ENCODE results near the gene NOVA1.
"Not testable (repeated sequence)": the region's sequence is repeated elsewhere in the genome, so short reads cannot be mapped to it uniquely, and the experiment has no call there.

The NOVA1 gene, protein sequence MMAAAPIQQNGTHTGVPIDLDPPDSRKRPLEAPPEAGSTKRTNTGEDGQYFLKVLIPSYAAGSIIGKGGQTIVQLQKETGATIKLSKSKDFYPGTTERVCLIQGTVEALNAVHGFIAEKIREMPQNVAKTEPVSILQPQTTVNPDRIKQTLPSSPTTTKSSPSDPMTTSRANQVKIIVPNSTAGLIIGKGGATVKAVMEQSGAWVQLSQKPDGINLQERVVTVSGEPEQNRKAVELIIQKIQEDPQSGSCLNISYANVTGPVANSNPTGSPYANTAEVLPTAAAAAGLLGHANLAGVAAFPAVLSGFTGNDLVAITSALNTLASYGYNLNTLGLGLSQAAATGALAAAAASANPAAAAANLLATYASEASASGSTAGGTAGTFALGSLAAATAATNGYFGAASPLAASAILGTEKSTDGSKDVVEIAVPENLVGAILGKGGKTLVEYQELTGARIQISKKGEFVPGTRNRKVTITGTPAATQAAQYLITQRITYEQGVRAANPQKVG

DNA sequence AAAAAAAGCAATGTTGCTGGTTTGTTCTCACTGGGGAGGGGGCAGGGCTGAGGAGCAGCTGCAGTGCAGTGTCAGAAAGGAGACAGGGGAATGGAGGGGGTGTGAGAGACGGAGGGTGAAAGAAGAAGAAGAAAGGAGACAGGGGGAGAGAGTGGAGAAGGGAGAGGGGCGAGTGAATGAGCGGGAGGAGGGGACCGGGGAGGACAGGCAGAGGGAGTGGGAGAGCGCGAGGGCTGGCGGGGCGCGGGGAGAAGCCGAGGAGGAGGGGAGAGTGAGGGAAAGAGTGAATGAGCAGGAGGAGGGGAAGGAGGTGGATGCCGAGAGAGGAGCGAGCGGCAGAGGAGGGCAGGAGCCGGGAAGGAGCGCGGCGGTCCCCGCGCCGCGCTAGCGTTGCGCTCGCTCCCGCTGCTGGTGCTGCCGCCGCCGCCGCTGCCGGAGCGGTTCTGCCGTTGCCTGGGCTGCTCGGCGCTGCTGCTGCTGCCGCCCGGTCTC, at the start of gene NOVA1:
Gene NOVA1 (minus strand): TSS at position 445 of the 492 bp plus-strand sequence. CDS start 597 bp downstream, outside the sequence.
- ChIA-PET CTCF (no interaction called here), POLR2A (no interaction called here)
- no peak for TF ChIP-seq FOXA1 (IDR thresholded peaks at IDR 0.05)
- TF ChIP-seq, protein P1, sequence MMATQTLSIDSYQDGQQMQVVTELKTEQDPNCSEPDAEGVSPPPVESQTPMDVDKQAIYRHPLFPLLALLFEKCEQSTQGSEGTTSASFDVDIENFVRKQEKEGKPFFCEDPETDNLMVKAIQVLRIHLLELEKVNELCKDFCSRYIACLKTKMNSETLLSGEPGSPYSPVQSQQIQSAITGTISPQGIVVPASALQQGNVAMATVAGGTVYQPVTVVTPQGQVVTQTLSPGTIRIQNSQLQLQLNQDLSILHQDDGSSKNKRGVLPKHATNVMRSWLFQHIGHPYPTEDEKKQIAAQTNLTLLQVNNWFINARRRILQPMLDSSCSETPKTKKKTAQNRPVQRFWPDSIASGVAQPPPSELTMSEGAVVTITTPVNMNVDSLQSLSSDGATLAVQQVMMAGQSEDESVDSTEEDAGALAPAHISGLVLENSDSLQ (IDR thresholded peaks at IDR 0.05) = no peak
- no peak for TF ChIP-seq TARDBP (IDR thresholded peaks at IDR 0.05)
- TF ChIP-seq HDGF (IDR thresholded peaks at IDR 0.05; ENCODE audit: borderline replicate concordance) = no peak
- TF ChIP-seq SUZ12 (IDR thresholded peaks at IDR 0.05) = no peak
- no peak for TF ChIP-seq LEF1 (IDR thresholded peaks at IDR 0.05; ENCODE audit: borderline replicate concordance)
- no peak for TF ChIP-seq ARNT (IDR thresholded peaks at IDR 0.05)
- no peak for TF ChIP-seq ZNF384 (IDR thresholded peaks at IDR 0.05)
- no peak for TF ChIP-seq CTBP1 (IDR thresholded peaks at IDR 0.05; ENCODE audit: borderline replicate concordance)
- no peak for TF ChIP-seq FOXK2 (IDR thresholded peaks at IDR 0.05)
- no peak for TF ChIP-seq SP1 (IDR thresholded peaks at IDR 0.05)
- no peak for TF ChIP-seq ELF4 (IDR thresholded peaks at IDR 0.05)
- no peak for TF ChIP-seq L3MBTL2 (conservative IDR thresholded peaks at IDR 0.05)
- no peak for TF ChIP-seq BHLHE40 (IDR thresholded peaks at IDR 0.05; ENCODE audit: borderline replicate concordance)
- TF ChIP-seq NFRKB (IDR thresholded peaks at IDR 0.05) = no peak
- no peak for TF ChIP-seq FOXM1 (IDR thresholded peaks at IDR 0.05; ENCODE audit: borderline replicate concordance)
- no peak for DNase-seq (ENCODE audit: extremely low spot score)

DNA sequence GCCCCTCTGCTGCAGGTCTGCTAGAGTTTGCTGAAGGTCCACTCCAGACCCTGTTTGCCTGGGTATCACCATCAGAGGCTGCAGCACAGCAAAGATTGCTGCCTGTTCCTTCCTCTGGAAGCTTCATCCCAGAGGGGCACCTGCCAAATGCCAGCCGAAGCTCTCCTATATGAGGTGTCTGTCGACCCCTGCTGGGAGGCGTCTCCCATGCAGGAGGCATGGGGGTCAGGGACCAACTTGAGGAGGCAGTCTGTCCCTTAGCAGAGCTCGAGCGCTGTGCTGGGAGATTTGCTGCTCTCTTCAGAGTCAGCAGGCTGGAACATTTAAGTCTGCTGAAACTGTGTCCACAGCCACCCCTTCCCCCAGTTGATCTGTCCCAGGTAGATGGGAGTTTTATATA, 47.2 kb upstream of the NOVA1 start:
- POLR2A ChIA-PET; DNase-seq (ENCODE audit: extremely low spot score); CTCF ChIA-PET: not testable (repeated sequence)

DNA sequence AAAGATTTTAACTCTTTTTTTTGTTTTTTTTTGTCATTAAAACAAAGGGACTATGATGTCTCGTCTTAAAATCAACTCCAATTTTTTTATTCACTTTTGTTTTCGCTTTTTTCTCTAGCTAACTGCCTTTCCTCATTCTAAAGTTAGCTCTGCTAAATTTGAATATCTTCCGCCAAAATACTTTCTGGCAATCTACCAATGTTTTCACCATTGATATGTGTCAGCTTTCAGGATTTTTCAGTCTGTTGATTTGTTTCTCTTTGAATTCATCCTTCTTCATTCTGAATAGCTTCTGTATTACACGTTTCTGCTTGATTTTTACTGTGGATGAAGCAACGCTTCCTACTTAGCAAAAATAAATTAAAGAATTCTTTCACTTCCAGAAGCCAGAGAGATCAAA, 38.7 kb upstream of the NOVA1 start:
- TF ChIP-seq TARDBP (IDR thresholded peaks at IDR 0.05) = no peak
- ChIA-PET POLR2A (no interaction called here), CTCF (no interaction called here)
- DNase-seq (ENCODE audit: extremely low spot score) = no peak

DNA sequence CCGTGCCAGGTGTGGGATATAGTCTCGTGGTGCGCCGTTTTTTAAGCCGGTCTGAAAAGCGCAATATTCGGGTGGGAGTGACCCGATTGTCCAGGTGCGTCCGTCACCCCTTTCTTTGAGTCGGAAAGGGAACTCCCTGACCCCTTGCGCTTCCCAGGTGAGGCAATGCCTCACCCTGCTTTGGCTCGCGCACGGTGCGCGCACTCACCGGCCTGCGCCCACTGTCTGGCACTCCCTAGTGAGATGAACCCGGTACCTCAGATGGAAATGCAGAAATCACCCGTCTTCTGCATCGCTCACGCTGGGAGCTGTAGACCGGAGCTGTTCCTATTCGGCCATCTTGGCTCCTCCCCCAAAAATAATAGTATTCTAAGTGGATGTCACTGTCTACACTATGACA, 37.1 kb upstream of the NOVA1 start:
- CTCF ChIA-PET; POLR2A ChIA-PET; DNase-seq (ENCODE audit: extremely low spot score): not testable (repeated sequence)

DNA sequence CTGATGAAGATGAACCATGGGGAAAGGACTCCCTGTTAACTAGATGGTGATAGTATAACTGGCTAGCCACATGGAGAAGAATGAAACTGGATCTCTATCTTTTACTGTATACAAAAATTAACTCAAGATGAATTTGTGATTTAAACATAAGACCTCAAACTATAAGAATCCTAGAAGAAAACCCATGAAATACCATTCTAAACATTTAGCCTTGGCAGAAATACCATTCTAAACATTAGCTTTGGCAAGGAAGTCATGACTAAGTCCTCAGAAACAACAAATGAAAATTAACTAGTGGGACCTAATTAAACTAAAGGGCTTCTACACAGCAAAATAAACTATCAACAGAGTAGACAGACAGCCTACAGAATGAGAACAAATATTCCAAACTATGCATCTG, 28.4 kb upstream of the NOVA1 start:
- CTCF ChIA-PET = no interaction called here
- TF ChIP-seq HDGF (IDR thresholded peaks at IDR 0.05; ENCODE audit: borderline replicate concordance) (no peak), LEF1 (IDR thresholded peaks at IDR 0.05; ENCODE audit: borderline replicate concordance) (no peak), SP1 (IDR thresholded peaks at IDR 0.05) (no peak), ZNF384 (IDR thresholded peaks at IDR 0.05) (no peak), FOXM1 (IDR thresholded peaks at IDR 0.05; ENCODE audit: borderline replicate concordance) (no peak), TARDBP (IDR thresholded peaks at IDR 0.05) (no peak), ELF4 (IDR thresholded peaks at IDR 0.05) (no peak), SUZ12 (IDR thresholded peaks at IDR 0.05) (no peak), CTBP1 (IDR thresholded peaks at IDR 0.05; ENCODE audit: borderline replicate concordance) (no peak), ARNT (IDR thresholded peaks at IDR 0.05) (no peak), L3MBTL2 (conservative IDR thresholded peaks at IDR 0.05) (no peak), FOXK2 (IDR thresholded peaks at IDR 0.05) (no peak), FOXA1 (IDR thresholded peaks at IDR 0.05) (no peak), NFRKB (IDR thresholded peaks at IDR 0.05) (no peak)
- TF ChIP-seq, protein P1 (IDR thresholded peaks at IDR 0.05) = no peak
- POLR2A ChIA-PET = no interaction called here
- no peak for DNase-seq (ENCODE audit: extremely low spot score)

DNA sequence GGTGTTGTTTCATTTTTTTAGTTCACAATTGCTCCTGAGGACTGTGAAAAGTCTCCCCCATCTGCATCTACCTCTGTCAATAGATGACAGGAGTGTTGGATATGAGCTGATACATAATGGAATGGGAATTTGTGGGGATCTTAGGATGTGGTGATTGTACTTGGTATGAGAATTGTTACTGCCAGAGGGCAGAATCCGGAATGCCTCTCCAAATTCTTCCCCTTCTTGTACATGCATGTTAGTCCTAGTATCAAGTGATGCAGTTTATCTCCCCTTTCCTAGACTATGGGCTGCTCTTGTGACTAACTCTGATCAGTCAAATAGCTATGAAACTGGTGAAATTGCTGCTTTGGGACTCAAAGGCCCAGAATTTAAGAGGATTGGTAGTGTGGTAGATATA, 24.8 kb upstream of the NOVA1 start:
- ChIA-PET POLR2A (no interaction called here), CTCF (no interaction called here)
- no peak for DNase-seq (ENCODE audit: extremely low spot score)
- TF ChIP-seq ARNT (IDR thresholded peaks at IDR 0.05) (no peak), ELF4 (IDR thresholded peaks at IDR 0.05) (no peak), FOXA1 (IDR thresholded peaks at IDR 0.05) (no peak), CTBP1 (IDR thresholded peaks at IDR 0.05; ENCODE audit: borderline replicate concordance) (no peak), NFRKB (IDR thresholded peaks at IDR 0.05) (no peak)
- TF ChIP-seq, protein P1 (IDR thresholded peaks at IDR 0.05) = no peak

DNA sequence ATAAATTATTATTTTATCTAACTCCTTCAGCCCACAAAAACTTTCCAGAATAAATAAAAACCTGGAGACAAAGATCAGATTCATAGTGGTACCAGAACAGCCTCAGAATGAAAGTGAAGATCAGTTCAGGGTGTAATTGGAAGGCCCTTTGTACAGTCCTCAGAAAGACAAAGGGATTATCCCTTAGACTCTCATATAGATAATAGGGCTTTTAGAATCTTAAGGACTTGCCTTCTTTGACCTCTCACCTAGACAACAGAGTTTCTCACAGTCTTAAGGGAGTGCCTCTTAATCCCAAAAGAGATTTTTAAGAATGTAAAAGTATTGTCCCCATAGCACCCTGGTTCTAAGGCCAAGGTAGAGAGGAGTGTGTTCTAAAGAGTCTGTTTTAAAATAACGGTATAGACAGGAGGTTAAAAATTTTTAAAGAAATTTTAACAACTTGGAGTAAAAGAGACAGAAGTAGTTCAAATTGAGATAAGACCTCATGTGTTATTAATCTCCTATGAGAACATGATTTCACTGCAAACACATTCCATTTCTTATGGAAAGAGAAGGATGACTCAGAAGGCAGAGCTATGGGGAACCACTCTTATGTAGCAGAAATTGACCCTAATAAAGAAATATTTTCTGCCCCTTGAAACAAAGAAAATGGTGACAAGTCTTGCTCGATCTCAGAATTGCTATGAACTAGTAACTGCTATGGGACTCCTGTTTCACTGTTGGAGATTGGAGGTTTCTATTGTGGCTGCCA, 24.2 kb upstream of the NOVA1 start:
- DNase-seq (ENCODE audit: extremely low spot score) = no peak
- ChIA-PET POLR2A (no interaction called here), CTCF (no interaction called here)
- no peak for TF ChIP-seq SP1 (IDR thresholded peaks at IDR 0.05)
- TF ChIP-seq BHLHE40 (IDR thresholded peaks at IDR 0.05; ENCODE audit: borderline replicate concordance) = no peak
- TF ChIP-seq FOXK2 (IDR thresholded peaks at IDR 0.05) = no peak
- no peak for TF ChIP-seq L3MBTL2 (conservative IDR thresholded peaks at IDR 0.05)
- TF ChIP-seq SUZ12 (IDR thresholded peaks at IDR 0.05) = no peak
- TF ChIP-seq FOXA1 (IDR thresholded peaks at IDR 0.05) = no peak
- no peak for TF ChIP-seq HDGF (IDR thresholded peaks at IDR 0.05; ENCODE audit: borderline replicate concordance)
- TF ChIP-seq CTBP1 (IDR thresholded peaks at IDR 0.05; ENCODE audit: borderline replicate concordance) = no peak
- no peak for TF ChIP-seq LEF1 (IDR thresholded peaks at IDR 0.05; ENCODE audit: borderline replicate concordance)
- TF ChIP-seq, protein P1 (IDR thresholded peaks at IDR 0.05) = no peak
- TF ChIP-seq TARDBP (IDR thresholded peaks at IDR 0.05) = no peak
- no peak for TF ChIP-seq ZNF384 (IDR thresholded peaks at IDR 0.05)
- TF ChIP-seq ELF4 (IDR thresholded peaks at IDR 0.05) = no peak
- no peak for TF ChIP-seq FOXM1 (IDR thresholded peaks at IDR 0.05; ENCODE audit: borderline replicate concordance)
- TF ChIP-seq NFRKB (IDR thresholded peaks at IDR 0.05) = no peak
- no peak for TF ChIP-seq ARNT (IDR thresholded peaks at IDR 0.05)
